Measurements from ENCODE around the gene ALG2.

DNA sequence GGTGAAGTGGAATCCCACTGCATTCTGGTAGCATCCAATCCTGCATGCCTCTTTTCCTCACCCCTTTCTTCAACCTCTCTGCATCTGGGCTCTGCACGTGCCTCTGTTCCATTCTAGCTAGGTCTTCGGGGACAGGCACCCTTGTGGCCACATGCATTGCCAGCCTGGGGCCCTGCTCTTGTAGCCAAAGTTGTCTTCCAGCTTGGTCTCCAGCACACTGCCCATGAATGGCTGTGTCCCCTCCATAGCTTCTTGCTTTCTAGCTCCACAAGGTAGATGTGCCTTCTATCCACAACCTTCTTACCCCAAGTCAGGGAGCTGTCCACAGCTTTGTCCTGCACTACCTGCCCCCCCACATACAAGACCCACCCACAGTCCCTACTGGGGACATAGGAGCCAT lies 32.6 kb downstream of the ALG2 start:
- TF ChIP-seq CTCF (conservative IDR thresholded peaks at IDR 0.05; ENCODE audit: low read depth, low read length) (no peak), EZH2 (IDR thresholded peaks at IDR 0.05; ENCODE audit: borderline replicate concordance, low read depth, low read length, poor library complexity, severe bottlenecking) (no peak)
